ENCODE measurements around the gene DUSP23.

GRCh38 chr1:159829822-159830465, 49.2 kb downstream of the DUSP23 start:
- TF ChIP-seq RAD21 (IDR thresholded peaks at IDR 0.05; ENCODE audit: low read depth) (no peak), POLR2A (IDR thresholded peaks at IDR 0.05; ENCODE audit: borderline replicate concordance, extremely low read depth, insufficient read depth, insufficient read length) (no peak), POLR2AphosphoS5 (IDR thresholded peaks at IDR 0.05; ENCODE audit: low read depth, low read length) (no peak), EZH2 (IDR thresholded peaks at IDR 0.05) (no peak), EZH2phosphoT487 (IDR thresholded peaks at IDR 0.05; ENCODE audit: borderline replicate concordance) (no peak), JUND (IDR thresholded peaks at IDR 0.05) (no peak)
- TF ChIP-seq, protein P1, sequence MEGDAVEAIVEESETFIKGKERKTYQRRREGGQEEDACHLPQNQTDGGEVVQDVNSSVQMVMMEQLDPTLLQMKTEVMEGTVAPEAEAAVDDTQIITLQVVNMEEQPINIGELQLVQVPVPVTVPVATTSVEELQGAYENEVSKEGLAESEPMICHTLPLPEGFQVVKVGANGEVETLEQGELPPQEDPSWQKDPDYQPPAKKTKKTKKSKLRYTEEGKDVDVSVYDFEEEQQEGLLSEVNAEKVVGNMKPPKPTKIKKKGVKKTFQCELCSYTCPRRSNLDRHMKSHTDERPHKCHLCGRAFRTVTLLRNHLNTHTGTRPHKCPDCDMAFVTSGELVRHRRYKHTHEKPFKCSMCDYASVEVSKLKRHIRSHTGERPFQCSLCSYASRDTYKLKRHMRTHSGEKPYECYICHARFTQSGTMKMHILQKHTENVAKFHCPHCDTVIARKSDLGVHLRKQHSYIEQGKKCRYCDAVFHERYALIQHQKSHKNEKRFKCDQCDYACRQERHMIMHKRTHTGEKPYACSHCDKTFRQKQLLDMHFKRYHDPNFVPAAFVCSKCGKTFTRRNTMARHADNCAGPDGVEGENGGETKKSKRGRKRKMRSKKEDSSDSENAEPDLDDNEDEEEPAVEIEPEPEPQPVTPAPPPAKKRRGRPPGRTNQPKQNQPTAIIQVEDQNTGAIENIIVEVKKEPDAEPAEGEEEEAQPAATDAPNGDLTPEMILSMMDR (IDR thresholded peaks at IDR 0.05 in 2 of 3, conservative IDR thresholded peaks at IDR 0.05 in 1 of 3; ENCODE audit: borderline replicate concordance in 1 of 3, insufficient read depth in 1 of 3, low read depth in 2 of 3, low read length in 2 of 3) = no peak
